BLaER1 (cell line): ENCODE measurements around the gene DPCD.

ENCODE experiments used
- H3K27ac ChIP-seq: shearing (Covaris generic); formaldehyde crosslinking; 2 replicates; pipeline ENCODE4 v1.8.1; 2022
- H3K27me3 ChIP-seq: shearing (Covaris generic); formaldehyde crosslinking; 2 replicates; pipeline ENCODE4 v1.8.1; 2022
- H3K36me3 ChIP-seq: shearing (Covaris generic); formaldehyde crosslinking; 2 replicates; pipeline ENCODE4 v1.8.1; 2022
- H3K4me1 ChIP-seq: shearing (Covaris generic); formaldehyde crosslinking; 2 replicates; pipeline ENCODE4 v1.8.1; 2022
- H3K4me2 ChIP-seq: shearing (Covaris generic); formaldehyde crosslinking; 2 replicates; pipeline ENCODE4 v1.8.1; 2022
- H3K4me3 ChIP-seq: shearing (Covaris generic); formaldehyde crosslinking; 2 replicates; pipeline ENCODE4 v1.8.1; 2022
- H3K9ac ChIP-seq: shearing (Covaris generic); formaldehyde crosslinking; 2 replicates; pipeline ENCODE4 v1.8.1; 2022
- H3K9me3 ChIP-seq: shearing (Covaris generic); formaldehyde crosslinking; 2 replicates; pipeline ENCODE4 v1.8.1; 2022
- H4K20me1 ChIP-seq: shearing (Covaris generic); formaldehyde crosslinking; 2 replicates; pipeline ENCODE4 v1.8.1; 2022
- Cebpa-rat ChIP-seq: shearing (Covaris generic); IDR thresholded peaks from 2 replicates; pipeline ENCODE4 v1.8.1; 2022

The DPCD gene

GRCh38 chr10:101567165-101568006 is 20.7 kb upstream of the DPCD start:
- Histone ChIP-seq H3K27me3 (peaks cover 44% of the 10 kb centered on the region), H3K4me3 (no peak overlapping the region)

GRCh38 chr10:101568054-101568745 is 19.9 kb upstream of the DPCD start:
- Histone ChIP-seq H3K9ac (no peak overlapping the region), H3K4me2 (peak overlapping the region; percentile 64; the same call in 1 of the 2 replicates), H4K20me1 (no peaks in the 10 kb centered on the region), H3K4me3 (no peak overlapping the region), H3K4me1 (peaks cover 37% of the 10 kb centered on the region), H3K36me3 (no peaks in the 10 kb centered on the region), H3K27ac (no peak overlapping the region), H3K27me3 (peaks cover 44% of the 10 kb centered on the region), H3K9me3 (peaks cover 5% of the 10 kb centered on the region; the same call in 1 of the 2 replicates)
- TF ChIP-seq Cebpa-rat = no peak

More at GRCh38 chr10:101567165-101568006, 20.7 kb upstream of the DPCD start:
- H4K20me1 ChIP-seq = no peaks in the 10 kb centered on the region
- no peak overlapping the region for H3K9ac ChIP-seq
- H3K4me1 ChIP-seq = peaks cover 37% of the 10 kb centered on the region
- H3K4me2 ChIP-seq = peak overlapping the region; percentile 64
- H3K36me3 ChIP-seq = no peaks in the 10 kb centered on the region
- H3K9me3 ChIP-seq = no peaks in the 10 kb centered on the region
- H3K27ac ChIP-seq = no peak overlapping the region
- TF ChIP-seq Cebpa-rat = no peak

- Histone ChIP-seq H3K27me3 (peaks cover 44% of the 10 kb centered on the region), H3K9ac (no peak overlapping the region), H3K4me2 (peak overlapping the region; percentile 97), H3K9me3 (peaks cover 5% of the 10 kb centered on the region; the same call in 1 of the 2 replicates), H3K36me3 (no peaks in the 10 kb centered on the region), H3K4me3 (peak overlapping the region; percentile 75), H3K4me1 (peaks cover 37% of the 10 kb centered on the region), H3K27ac (no peak overlapping the region), H4K20me1 (no peaks in the 10 kb centered on the region)
- no peak for TF ChIP-seq Cebpa-rat
Measured at GRCh38 chr10:101569323-101569621, 18.8 kb upstream of the DPCD start.

- no peaks in the 10 kb centered on the region for H3K36me3 ChIP-seq
- H3K4me1 ChIP-seq = peaks cover 37% of the 10 kb centered on the region
- peaks cover 5% of the 10 kb centered on the region; the same call in 1 of the 2 replicates for H3K9me3 ChIP-seq
- peak overlapping the region; percentile 75 for H3K4me3 ChIP-seq
- no peak overlapping the region for H3K27ac ChIP-seq
- no peak for TF ChIP-seq Cebpa-rat
- no peaks in the 10 kb centered on the region for H4K20me1 ChIP-seq
- H3K9ac ChIP-seq = peak overlapping the region; percentile 75; the same call in 1 of the 2 replicates
- peaks cover 44% of the 10 kb centered on the region for H3K27me3 ChIP-seq
- peak overlapping the region; percentile 97 for H3K4me2 ChIP-seq
Measured at GRCh38 chr10:101569622-101570427, 18.3 kb upstream of the DPCD start.

GRCh38 chr10:101570428-101571270 is 17.5 kb upstream of the DPCD start:
- Histone ChIP-seq H3K4me1 (peaks cover 37% of the 10 kb centered on the region), H3K4me2 (peak overlapping the region; percentile 97), H3K9ac (peak overlapping the region; percentile 75; the same call in 1 of the 2 replicates), H3K36me3 (no peaks in the 10 kb centered on the region), H3K4me3 (peak overlapping the region; percentile 75), H4K20me1 (no peaks in the 10 kb centered on the region), H3K9me3 (peaks cover 5% of the 10 kb centered on the region; the same call in 1 of the 2 replicates), H3K27me3 (peaks cover 42% of the 10 kb centered on the region), H3K27ac (peak overlapping the region; percentile 49; the same call in 1 of the 2 replicates)
- TF ChIP-seq Cebpa-rat = no peak

GRCh38 chr10:101571271-101571925 is 16.7 kb upstream of the DPCD start:
- no peaks in the 10 kb centered on the region for H4K20me1 ChIP-seq
- H3K9me3 ChIP-seq = peaks cover 5% of the 10 kb centered on the region; the same call in 1 of the 2 replicates
- no peaks in the 10 kb centered on the region for H3K36me3 ChIP-seq
- H3K9ac ChIP-seq = peak overlapping the region; percentile 75; the same call in 1 of the 2 replicates
- peak overlapping the region; percentile 75; the same call in 1 of the 2 replicates for H3K4me3 ChIP-seq
- H3K4me2 ChIP-seq = peak overlapping the region; percentile 97
- H3K4me1 ChIP-seq = peaks cover 33% of the 10 kb centered on the region
- peaks cover 35% of the 10 kb centered on the region for H3K27me3 ChIP-seq
- TF ChIP-seq Cebpa-rat = no peak
- H3K27ac ChIP-seq = no peak overlapping the region

GRCh38 chr10:101572126-101572525 is 16.0 kb upstream of the DPCD start:
- H3K4me1 ChIP-seq = peaks cover 26% of the 10 kb centered on the region
- peaks cover 5% of the 10 kb centered on the region; the same call in 1 of the 2 replicates for H3K9me3 ChIP-seq
- H4K20me1 ChIP-seq = no peaks in the 10 kb centered on the region
- H3K36me3 ChIP-seq = peaks cover 2% of the 10 kb centered on the region; the same call in 1 of the 2 replicates
- H3K27ac ChIP-seq = no peak overlapping the region
- no peak overlapping the region for H3K4me2 ChIP-seq
- H3K9ac ChIP-seq = no peak overlapping the region
- TF ChIP-seq Cebpa-rat = no peak
- H3K27me3 ChIP-seq = peaks cover 28% of the 10 kb centered on the region
- H3K4me3 ChIP-seq = no peak overlapping the region

GRCh38 chr10:101572785-101573184 is 15.3 kb upstream of the DPCD start:
- peaks cover 6% of the 10 kb centered on the region; the same call in 1 of the 2 replicates for H3K36me3 ChIP-seq
- no peak for TF ChIP-seq Cebpa-rat
- no peak overlapping the region for H3K4me3 ChIP-seq
- H3K4me1 ChIP-seq = peaks cover 19% of the 10 kb centered on the region
- no peaks in the 10 kb centered on the region for H4K20me1 ChIP-seq
- H3K4me2 ChIP-seq = no peak overlapping the region
- no peak overlapping the region for H3K27ac ChIP-seq
- H3K9me3 ChIP-seq = peaks cover 5% of the 10 kb centered on the region; the same call in 1 of the 2 replicates
- H3K9ac ChIP-seq = no peak overlapping the region
- peaks cover 21% of the 10 kb centered on the region for H3K27me3 ChIP-seq
